ENCODE data around the gene CLEC16A. TPM values are rescaled to one million over a fixed set of nuclear protein-coding genes. Genes with fewer than 3 reads are reported as not detected.

Gene CLEC16A
- total RNA-seq, 4 donors from 2014 or later, result 20.2 to 28.8 (median 22.8) TPM

- no peak for TF ChIP-seq CTCF (IDR thresholded peaks at IDR 0.05; ENCODE audit: low read depth)
Observed at GRCh38 chr16:11183951-11184350, 239.6 kb downstream of the CLEC16A start.

- no peak for TF ChIP-seq CTCF (IDR thresholded peaks at IDR 0.05; ENCODE audit: low read depth)
Observed at GRCh38 chr16:11187522-11188023, 243.2 kb downstream of the CLEC16A start.

GRCh38 chr16:11188801-11189740 lies 244.7 kb downstream of the CLEC16A start:
- no peak for TF ChIP-seq CTCF (IDR thresholded peaks at IDR 0.05; ENCODE audit: low read depth)

GRCh38 chr16:11190588-11191560 lies 246.5 kb downstream of the CLEC16A start:
- TF ChIP-seq CTCF (IDR thresholded peaks at IDR 0.05; ENCODE audit: low read depth), result no peak

- no peak for TF ChIP-seq CTCF (IDR thresholded peaks at IDR 0.05; ENCODE audit: low read depth)
Observed at GRCh38 chr16:11191665-11192064, 247.3 kb downstream of the CLEC16A start.

- TF ChIP-seq CTCF (IDR thresholded peaks at IDR 0.05; ENCODE audit: low read depth), result no peak
Observed at GRCh38 chr16:11193494-11193893, 249.1 kb downstream of the CLEC16A start.
